RPMI7951 (cell line): ENCODE results near the gene TRIO. TPM values are rescaled to one million over a fixed set of nuclear protein-coding genes. Genes with fewer than 3 reads are reported as not detected.

ENCODE experiments used
- DNase-seq: peaks from one replicate; pipeline ENCODE4 v3.0.0-alpha.2; 2012; ENCODE audit warnings: low read depth
- total RNA-seq: library from RNA; depleted of rRNA; stranded (reverse); fragments of >200 nt; shearing (Covaris generic); gene quantifications from 2 replicates; pipeline ENCODE4 v1.2.3, GENCODE V29; 2014

The TRIO gene
- total RNA-seq, 1 experiment from 2014 or later, result 34.0 TPM

DNA sequence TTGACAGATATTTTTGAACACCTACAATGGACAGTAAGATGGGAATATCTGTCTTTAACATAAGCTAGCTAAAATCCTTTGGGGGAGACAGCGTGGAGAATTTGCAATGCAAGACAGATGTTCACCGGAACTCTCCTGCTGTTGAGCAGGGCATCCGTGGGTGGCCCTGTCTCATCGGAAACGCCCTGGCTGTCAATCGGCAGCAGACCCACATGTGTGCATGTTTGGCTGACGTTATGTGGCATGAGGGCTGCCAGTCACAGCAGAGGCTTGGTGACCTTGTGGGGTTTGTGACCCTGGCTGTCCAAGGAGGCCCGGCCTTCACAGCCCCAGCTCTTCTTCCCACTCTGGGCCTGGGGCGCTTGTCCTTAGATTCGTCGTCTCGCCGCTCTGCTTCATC lies 308.7 kb downstream of the TRIO start:
- DNase-seq, result peak; percentile 65

DNA sequence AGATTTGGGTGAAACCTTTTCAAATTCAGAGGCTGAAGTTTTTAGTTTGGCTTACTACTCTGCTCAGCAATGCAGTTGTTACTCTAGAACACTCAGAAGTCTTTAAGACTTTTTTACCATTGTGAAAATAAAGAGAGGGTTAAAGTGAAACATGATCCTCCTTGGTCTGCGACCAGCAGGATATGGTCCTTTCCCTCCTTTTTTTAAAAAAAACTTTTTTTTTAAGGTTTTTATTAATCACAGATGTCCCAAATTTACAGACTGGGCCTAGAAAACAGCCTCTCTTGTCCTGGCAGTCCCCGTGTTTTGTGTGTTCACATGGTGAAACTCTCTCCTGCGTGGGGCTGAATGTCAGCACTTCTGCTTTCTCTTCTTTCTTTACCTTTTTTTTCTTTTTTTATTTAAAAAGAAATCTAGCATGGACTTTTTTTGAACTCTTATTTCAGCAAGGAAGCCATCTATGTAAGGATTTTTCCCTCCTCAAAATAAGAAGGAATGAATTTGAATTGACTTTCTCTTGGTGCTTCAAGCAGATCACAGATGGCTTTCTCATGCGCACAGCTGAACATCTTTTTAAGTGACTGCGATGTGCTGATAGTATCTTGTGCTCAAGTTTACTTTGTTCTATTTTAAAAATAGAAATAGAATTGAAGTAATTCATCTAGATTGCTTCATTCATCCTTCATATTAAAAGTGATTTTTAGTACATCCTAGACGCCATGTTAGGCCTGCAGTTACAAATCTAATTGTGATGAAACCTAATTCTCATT lies 309.7 kb downstream of the TRIO start:
- DNase-seq, result peak; percentile 71

DNA sequence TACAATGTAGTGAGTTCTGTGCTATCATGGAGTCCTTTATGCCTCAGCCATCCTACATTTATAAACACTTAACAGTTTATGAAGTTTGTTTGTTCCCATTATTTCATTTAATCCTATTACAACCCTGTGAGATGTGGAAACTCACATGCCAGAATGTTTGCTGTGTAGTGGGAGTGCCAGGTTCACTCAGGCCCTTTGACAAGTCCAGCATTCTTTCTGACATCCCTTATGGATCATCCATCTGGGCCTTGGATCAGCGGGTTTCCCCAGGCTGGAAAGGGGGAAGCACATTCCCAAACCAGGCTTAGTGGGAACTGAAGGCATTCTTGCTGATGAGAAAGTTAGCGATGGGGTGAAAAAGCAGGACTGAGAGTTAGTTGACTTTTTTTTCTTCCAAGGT lies 310.3 kb downstream of the TRIO start:
- DNase-seq, result no peak

DNA sequence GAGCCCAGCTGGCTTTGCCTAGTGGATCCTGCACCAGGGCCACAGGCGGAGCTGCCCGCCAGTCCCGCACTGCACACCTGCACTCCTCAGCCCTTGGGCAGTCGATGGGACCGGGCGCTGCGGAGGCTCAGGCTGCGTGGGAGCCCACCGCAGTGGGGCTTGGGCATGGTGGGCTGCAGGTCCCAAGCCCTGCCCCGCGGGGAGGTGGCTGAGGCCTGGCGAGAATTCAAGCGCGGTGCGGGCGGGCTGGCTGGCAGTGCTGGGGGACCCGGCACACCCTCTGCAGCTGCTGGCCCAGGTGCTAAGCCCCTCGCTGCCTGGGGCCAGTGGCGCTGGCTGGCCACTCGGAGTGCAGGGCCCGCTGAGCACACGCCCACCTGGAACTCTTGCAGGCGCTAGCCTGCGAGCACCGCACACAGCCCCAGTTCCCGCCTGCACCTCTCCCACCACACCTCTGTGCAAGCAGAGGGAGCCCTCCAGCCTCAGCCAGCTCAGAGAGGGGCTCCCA lies 312.7 kb downstream of the TRIO start:
- DNase-seq, result no peak

DNA sequence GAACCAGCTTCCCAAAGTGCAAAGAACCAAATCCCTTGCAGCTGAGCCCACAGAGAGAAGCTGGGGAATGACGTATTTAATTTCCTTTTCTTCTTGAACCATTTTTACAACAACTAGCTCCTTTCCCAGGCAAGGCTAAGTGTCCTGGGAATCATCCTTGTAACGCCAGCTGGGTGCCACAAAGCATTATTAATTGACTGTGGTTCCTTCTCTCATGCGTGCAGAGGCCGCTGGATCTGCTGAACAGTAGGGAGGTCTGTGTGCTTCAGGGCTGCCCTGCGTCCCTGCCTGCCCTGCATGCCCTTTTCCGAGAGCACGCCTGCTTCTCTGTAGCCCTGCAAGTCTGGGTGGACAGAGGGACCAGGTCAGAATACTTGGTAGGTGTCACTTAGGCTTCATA lies 314.3 kb downstream of the TRIO start:
- DNase-seq, result no peak

DNA sequence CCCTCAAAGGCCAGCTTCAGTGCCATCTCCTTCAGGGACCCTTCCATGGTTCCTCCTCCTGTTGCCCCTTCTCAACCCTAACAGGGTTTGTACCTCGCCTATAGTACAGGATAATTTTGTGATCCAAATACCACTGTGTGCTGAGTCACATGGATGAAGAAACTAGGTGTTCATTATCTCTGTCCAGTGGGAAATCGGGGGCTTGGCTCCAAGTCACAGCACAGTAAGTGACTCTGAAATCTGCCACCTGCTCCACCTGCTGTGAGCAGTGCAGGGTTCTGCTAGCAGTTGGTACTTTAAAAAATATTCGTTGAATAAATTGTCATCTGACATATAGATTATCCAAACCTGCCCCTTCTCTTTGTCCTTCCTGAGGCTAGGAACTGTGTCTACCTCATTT lies 315.3 kb downstream of the TRIO start:
- DNase-seq, result no peak

DNA sequence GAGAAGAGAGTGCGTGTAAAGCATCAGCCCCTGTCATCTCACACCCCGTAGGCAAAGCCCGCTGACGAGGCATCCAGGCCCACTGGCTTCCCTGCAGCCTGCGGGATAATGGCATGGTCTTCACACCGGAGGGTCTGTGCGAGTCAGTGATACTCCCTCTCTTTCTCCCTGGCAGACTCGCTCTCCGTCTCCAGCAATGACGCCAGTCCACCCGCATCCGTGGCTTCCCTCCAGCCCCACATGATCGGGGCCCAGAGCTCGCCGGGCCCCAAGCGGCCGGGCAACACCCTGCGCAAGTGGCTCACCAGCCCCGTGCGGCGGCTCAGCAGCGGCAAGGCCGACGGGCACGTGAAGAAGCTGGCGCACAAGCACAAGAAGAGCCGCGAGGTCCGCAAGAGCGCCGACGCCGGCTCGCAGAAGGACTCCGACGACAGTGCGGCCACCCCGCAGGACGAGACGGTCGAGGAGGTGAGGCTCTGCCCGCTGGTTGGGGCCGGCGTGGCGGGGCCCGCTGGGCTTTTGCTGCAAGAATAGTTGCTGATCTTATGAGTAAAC lies 317.8 kb downstream of the TRIO start:
- no peak for DNase-seq

DNA sequence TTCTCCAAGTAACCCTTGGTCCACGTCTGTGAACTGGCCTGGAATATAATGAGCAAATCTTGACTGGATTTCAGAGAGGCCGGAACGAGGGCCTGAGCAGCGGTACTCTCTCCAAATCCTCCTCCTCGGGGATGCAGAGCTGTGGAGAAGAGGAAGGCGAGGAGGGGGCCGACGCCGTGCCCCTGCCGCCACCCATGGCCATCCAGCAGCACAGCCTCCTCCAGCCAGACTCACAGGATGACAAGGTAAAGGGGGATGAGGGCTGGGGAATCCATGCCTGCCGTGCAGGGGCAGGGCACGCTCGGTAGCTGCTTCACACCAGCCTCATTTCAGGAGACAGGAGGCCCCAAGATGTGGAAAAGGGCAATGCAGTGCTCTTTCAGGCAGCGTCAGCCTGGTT lies 319.5 kb downstream of the TRIO start:
- no peak for DNase-seq

DNA sequence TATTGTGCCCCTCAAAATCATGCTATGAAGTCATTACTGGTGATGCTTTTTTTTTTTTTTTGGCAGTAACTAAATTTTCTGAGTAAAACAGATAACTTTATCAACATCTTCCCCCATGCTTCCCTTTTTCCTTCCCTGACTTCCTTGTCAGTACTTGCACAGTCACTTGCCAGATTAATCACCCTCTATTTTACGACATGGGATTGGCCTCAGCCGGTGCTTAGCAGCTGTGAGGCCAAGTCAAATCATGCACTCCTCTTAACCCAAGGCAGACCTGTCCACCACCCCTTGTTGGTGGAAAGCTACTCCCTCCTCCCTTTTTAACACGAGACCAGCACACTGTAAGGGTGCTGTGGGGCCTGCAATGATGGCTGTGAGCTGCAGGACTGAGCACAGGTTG lies 320.5 kb downstream of the TRIO start:
- DNase-seq, result peak; percentile 42

DNA sequence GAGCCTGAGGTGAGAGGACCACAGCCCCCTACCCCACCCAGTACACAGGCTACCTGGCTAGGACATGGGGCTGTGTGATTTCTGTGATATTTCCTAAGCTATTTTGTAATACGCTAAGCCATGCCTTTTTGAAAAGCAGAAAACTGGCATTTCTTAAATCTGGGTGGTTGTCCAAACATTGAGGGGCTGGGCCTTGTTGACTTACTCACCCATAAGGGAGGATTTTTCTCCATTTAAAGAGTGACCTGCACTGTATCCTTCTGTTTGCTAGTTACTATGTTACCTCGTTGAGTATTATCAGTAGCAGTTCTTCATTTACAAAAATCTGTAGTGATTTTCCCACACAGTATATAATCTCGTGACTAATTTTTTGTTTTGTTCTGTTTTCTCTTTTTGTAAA lies 321.0 kb downstream of the TRIO start:
- no peak for DNase-seq

DNA sequence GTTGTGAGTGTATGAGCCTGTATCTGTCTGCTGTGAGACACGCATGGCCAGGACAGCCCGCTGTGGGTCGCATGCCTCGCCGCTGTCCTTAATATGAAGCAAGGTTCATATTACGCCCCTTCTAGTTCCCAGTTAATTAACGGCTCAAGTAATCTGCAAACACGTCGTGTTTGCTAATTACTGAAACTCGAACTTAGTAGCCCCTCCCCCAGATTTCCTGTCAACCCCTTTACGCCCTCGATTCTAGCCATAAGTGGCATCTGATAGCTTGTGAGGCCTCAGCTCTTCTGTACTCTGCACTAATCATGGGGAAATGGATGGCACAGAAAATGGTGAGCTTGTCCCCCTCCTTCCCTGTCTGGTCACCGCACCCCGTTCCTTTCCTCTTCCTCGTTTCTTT lies 321.5 kb downstream of the TRIO start:
- no peak for DNase-seq

DNA sequence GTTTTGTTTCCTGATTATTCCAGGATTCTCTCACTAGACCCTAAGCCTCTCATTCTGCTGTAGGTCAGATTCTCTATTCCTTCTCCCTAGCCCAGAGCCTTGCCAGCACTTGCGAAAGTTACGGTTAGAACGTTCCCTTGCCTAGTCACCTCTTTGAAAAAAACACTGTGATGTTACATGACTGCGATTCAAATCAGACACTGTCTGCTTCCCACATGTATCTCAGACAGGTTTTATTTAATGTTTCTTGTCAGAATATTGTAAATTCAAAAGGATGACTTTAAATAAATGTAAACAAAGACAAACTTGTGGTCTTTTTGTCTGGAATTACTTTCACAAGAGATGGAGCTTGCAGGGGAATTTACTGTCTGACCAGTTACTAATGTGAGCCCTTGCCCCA lies 322.0 kb downstream of the TRIO start:
- no peak for DNase-seq

DNA sequence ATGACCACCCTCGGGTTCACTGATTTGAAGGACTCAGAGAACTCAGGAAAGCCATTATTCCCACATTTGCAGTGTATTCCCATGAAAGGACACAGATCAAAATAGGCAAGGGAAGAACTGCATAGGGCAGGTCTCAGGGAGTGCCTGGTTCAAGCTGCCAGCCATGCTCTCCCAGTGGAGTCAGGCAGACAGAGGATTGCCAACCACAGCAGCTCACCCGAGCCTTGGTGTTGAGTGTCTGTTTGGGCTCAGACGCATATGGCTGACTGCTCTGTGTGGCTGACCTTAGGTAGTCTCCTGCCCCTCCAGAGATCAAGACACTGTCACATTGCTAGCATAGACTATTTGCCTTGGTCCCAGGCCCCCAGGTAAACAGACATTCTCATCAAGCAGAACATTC lies 322.6 kb downstream of the TRIO start:
- DNase-seq, result no peak

DNA sequence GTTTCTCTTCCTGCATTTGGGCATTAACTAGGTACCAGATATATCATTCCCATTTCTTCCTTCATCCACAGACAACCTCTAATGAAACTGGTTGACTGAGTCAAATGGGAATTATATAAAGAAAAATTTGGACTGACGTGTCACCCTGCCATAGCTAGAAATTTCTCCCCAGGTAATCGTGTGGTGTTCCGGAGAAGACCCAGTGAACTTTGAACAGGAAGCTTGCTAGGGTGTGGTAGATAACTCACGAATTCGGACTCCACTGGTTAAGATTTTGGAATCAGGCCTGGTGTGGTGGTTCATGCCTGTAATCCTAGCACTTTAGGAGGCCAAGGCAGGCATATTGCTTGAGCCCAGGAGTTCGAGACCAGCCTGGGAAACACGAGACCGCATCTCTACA lies 324.1 kb downstream of the TRIO start:
- DNase-seq, result no peak

DNA sequence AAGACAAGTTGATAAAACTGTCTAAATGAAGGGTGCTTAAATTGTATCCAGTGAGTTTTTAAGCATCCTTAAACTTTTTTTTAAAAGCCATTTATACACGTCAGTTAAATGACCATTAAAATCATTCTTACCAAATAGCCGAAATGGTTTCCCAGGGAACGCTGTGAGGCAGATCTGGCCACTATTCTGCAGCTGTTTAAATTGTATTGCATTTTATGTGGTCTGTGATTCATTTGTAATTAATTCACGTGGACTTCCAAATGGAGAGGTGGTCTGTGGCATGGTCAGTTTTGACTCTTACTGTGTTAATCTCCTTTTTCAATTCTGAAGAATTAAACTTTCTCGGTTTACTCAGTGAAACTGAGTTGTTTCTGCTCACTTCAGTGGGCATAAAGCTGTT lies 324.7 kb downstream of the TRIO start:
- DNase-seq, result no peak

DNA sequence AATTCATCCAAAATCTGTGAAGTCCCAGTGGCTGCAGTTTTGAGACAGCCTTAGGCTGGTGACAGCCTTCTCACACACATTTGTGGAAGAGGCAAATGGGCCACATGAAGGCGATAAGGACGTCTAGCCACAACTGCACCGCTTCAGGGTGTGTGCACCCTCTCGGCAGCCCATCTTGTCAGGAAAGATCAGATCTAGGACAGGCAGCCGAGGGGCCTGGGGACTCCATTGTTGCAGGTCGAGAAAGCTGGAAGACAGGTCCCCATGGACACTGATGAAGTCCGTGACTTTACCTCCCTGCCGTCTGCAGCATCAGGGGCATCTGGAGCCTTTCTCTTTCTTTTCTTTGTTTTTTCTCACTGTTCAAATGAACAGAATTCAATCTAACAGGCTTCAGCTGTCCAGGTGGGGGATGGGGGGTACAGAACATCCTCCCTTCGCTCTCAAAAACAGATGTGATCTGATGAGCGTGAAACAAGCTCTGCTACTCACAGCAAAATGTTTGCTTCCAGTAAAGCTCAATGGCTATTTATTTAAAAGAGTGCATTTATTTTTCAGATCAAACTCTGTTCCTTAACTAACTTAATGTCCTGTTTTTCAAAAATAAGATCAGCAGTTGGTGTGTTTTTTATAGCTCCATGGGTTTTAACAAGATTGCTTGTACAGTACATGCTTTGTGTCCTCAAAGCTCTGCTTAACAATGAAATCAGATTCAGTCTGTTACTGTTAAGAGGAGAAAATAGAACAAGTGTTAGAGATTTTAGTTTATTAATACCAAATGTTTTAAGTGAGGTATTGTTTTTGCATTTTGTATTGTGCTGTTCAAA lies 326.6 kb downstream of the TRIO start:
- DNase-seq, result no peak

DNA sequence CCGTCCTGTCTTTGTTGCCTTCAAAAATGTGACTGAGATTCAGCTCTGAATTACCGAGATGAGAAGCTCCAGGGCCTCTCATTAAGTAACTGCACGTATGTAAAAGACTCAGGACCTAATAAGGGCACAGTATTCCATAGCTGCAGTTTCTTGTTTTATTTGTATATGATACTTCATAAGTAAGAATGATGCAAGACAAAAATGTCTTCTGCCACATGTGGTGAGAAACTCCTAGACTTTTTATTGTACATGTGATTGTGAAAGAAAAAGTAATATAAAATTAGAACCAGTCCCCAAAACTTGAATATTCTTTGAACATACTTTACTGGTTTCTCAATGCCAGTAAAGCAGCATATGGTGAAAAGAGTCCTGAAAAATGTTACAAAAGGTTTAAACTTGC lies 328.4 kb downstream of the TRIO start:
- DNase-seq, result no peak

DNA sequence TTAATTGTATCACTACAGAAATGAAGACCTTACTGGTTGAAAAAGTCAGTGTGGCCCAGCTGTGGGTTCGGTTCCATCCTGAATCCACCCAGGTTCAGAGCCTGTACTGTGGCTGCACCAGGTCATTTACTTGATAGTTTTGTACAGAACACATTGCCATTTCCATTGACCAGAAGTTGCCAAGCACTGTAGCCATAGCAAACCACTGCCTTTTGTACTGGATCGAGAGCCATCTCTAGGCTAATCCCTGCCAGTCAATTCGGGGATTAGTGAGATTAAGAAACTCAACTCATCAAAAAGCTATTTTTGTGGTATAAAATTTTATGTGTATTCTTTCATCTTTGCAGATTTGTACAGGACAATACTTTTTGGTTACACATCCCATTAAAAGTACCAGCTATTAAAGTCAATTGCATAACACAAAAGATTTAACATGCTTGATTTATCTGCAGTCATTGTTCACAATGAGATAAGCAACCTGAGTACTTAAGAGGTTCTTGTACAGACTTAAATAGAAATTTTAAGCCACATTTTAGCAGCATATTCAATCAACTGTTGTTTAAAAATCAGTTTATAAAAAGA lies 329.9 kb downstream of the TRIO start:
- DNase-seq, result no peak

DNA sequence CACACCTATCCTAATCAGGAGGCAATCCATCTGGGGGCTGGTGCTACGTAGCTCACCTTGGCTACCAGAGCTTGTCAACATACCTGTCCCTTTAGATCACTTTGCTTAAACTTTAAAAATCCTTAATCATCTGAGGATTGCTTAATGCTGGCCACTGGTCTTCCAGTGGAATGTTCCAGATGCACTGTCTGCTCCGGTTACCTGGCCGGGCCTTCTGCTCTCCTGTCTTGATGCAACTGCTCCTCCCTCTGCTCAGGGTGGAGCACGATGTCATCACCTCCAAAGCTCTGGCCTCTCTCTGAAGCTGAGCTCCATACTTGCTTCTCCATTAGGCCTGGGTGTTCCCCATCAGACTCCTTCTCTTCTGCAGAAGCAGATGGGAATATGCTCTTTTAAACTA lies 331.9 kb downstream of the TRIO start:
- DNase-seq, result no peak

DNA sequence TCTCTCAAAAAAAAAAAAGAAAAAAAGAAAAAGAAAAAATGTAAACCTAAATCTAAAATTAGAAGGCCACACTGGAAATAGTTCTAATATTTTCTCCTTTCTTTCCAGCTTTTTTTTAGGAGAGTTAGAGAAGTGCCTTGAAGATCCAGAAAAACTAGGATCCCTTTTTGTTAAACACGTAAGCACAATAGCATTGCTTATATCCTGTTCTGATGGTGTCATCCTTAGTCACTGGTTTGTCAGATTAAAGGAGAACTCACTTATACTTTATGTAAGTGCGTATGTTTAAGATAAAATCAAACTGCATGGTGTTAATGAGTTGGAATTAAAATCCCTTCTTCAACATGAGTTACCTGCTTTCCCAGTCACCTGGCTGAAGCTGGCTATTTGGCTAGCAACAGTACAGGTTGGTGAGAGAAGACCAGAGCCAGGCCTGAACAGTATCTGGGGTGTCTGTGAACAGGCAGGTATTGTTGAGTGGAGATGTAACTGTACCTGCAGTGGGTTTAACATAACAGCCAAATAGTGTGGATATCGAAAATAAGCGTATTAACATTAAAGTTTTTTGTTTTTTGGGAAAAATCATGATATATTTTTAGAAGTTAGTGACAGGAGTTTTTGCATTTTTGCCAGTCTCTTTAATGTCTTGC lies 333.8 kb downstream of the TRIO start:
- DNase-seq, result peak; percentile 48

DNA sequence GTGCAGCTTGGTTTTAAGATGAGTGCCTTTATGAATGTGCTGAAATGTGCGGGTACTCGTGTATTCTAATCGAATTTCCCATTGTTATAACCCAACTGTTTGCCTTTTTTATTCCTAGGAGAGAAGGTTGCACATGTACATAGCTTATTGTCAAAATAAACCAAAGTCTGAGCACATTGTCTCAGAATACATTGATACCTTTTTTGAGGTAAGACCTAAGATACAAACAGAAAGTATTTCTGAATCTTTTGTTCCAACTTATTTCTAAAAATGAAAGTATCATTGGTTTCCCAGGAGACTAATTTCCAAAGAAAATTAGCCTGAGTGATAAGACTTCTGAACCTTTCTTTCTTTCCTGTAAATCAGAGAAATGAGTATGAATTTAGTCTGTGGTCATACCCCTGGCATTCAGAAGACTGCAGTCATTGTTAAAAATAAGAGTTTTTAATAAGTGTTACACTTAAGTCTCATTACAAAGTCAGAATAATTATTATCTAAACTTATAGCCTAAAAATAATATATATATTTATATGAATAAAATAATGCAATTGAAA lies 336.1 kb downstream of the TRIO start:
- DNase-seq, result no peak

DNA sequence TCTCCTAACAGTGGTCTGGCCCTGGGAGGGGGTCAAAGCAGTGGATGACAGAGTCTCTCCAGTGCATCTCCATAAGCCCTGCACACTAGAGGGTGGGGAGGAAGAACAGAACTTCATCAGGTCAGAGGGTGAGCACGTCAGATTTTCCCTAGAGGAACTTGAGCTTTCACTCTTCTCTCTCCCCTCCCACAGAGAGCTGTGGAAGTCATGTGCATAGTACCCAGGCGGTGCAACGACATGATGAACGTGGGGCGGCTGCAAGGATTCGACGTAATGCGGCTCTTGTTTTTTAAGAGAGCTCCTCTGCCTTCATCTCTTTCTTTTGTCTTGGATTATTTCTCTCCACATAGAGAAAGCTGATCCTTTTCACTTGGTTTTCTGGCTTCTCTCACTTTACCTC lies 338.2 kb downstream of the TRIO start:
- no peak for DNase-seq
